Ishikawa (cell line): ENCODE measurements around the gene DEDD2.

ENCODE experiments used
- CEBPB ChIP-seq: IDR thresholded peaks from 2 replicates; pipeline ENCODE4 v1.6.1; 2012
- CREB1 ChIP-seq: IDR thresholded peaks from 2 replicates; pipeline ENCODE4 v1.6.1; 2012; ENCODE audit warnings: low read depth
- EGR1 ChIP-seq: IDR thresholded peaks from 2 replicates; pipeline ENCODE4 v1.6.1; 2012
- EP300 ChIP-seq: IDR thresholded peaks from 2 replicates; pipeline ENCODE4 v1.6.1; 2012; ENCODE audit warnings: borderline replicate concordance
- FOXM1 ChIP-seq: IDR thresholded peaks from 2 replicates; pipeline ENCODE4 v1.6.1; 2012; ENCODE audit warnings: low read depth, borderline replicate concordance
- NFIC ChIP-seq: IDR thresholded peaks from 2 replicates; pipeline ENCODE4 v1.6.1; 2012
- RAD21 ChIP-seq: IDR thresholded peaks from 2 replicates; pipeline ENCODE4 v1.6.1; 2012; ENCODE audit warnings: low read depth
- REST ChIP-seq: IDR thresholded peaks from 2 replicates; pipeline ENCODE4 v1.6.1; 2012; ENCODE audit warnings: low read depth, mild to moderate bottlenecking
- TAF1 ChIP-seq: IDR thresholded peaks from 2 replicates; pipeline ENCODE4 v1.6.1; 2012; ENCODE audit warnings: low read depth, mild to moderate bottlenecking
- TCF12 ChIP-seq: IDR thresholded peaks from 2 replicates; pipeline ENCODE4 v1.6.1; 2012; ENCODE audit warnings: low read depth
- TEAD4 ChIP-seq: IDR thresholded peaks from 2 replicates; pipeline ENCODE4 v1.6.1; 2012
- YY1 ChIP-seq: IDR thresholded peaks from 2 replicates; pipeline ENCODE4 v1.6.1; 2012; ENCODE audit warnings: low read depth
- ZBTB7A ChIP-seq: IDR thresholded peaks from 2 replicates; pipeline ENCODE4 v1.6.1; 2012; ENCODE audit warnings: low read depth
- TF ChIP-seq, protein P1 (sequence below): IDR thresholded peaks from 2 replicates; pipeline ENCODE4 v1.6.1; 2012
- TF ChIP-seq, protein P2 (sequence below): IDR thresholded peaks from 2 replicates; pipeline ENCODE4 v1.6.1; 2012

The DEDD2 gene

DNA sequence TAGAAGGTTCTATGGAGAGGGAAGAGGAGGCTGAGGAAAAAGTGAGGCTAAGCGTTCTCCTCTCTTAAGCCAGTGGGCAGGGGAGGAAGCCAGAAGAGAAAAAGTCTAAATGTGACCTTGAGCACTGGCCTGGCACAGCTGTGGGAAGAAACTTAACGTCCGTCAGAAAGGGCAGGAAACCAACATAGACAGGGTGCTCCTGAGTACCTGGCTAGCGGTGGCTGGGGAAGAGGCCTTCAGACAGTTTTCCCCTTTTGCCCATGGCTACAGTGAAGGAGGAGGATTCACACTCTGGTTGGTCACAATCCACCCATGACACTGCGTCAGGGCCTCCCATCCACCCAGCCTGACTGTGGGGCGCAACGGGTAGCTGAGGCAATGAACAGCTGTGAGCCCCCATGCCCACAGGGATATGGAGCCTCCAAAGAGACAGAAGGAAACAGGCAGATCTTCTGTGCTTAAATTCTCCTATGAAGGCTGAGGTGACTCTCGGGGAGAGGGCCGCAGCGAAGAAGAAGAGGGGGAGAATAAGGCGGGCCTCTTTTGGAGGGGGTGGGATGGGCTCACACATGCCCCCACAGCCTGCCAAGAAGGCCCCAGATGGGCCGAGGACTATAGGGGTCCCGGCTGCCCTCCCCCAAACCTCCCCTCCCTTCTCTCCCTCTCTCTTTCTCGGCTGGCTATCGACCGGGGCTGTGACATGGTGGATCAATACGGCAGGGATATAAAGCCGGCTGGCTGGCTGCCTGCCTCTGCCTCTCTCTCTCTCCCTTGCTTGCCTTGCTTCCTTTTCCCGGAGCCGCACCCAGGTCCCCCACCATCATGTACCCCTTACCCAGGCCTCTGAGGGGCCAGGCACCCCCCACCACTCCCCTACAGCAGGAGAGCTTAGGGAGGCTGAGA lies 65.4 kb downstream of the DEDD2 start:
- TF ChIP-seq RAD21, result no peak
- TF ChIP-seq TAF1, result no peak

DNA sequence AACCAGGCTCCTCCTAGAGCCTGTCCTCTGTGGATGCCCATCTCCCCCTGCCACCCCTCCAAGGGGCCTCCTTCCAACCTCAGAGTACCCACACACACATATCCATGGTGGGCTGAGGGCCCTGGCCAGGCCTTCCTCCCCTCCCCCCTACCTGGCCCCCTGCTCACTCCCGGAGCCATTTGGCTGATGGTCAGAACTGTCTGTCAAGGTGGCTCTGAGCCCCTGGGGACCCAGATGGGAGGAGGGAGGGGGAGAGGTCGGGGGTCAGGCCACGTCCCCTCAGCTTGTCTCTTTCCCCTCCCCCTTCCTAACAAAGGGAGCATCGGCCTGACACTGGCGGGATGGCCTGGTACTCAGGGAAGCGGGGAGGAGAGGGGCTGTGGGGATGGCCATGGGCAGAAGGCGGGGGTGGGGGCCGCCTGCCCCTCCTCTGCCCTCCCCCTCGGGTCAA lies 66.5 kb downstream of the DEDD2 start:
- TF ChIP-seq, protein P1, sequence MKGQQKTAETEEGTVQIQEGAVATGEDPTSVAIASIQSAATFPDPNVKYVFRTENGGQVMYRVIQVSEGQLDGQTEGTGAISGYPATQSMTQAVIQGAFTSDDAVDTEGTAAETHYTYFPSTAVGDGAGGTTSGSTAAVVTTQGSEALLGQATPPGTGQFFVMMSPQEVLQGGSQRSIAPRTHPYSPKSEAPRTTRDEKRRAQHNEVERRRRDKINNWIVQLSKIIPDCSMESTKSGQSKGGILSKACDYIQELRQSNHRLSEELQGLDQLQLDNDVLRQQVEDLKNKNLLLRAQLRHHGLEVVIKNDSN, result no peak
- TF ChIP-seq EP300, result no peak
- no peak for TF ChIP-seq EGR1
- TF ChIP-seq, protein P2, sequence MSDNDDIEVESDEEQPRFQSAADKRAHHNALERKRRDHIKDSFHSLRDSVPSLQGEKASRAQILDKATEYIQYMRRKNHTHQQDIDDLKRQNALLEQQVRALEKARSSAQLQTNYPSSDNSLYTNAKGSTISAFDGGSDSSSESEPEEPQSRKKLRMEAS, result no peak
- no peak for TF ChIP-seq CREB1
- no peak for TF ChIP-seq REST
- no peak for TF ChIP-seq TAF1
- no peak for TF ChIP-seq NFIC
- no peak for TF ChIP-seq RAD21
- TF ChIP-seq TEAD4, result no peak
- no peak for TF ChIP-seq ZBTB7A
- TF ChIP-seq YY1, result no peak
- no peak for TF ChIP-seq CEBPB
- TF ChIP-seq TCF12, result no peak
- TF ChIP-seq FOXM1, result no peak

- TF ChIP-seq, protein P1, result no peak
- no peak for TF ChIP-seq EP300
- no peak for TF ChIP-seq YY1
- TF ChIP-seq RAD21, result no peak
- no peak for TF ChIP-seq ZBTB7A
- TF ChIP-seq FOXM1, result no peak
- TF ChIP-seq TEAD4, result no peak
- TF ChIP-seq TCF12, result no peak
- no peak for TF ChIP-seq TAF1
- TF ChIP-seq EGR1, result no peak
- no peak for TF ChIP-seq NFIC
- TF ChIP-seq, protein P2, result no peak
- no peak for TF ChIP-seq REST
- TF ChIP-seq CEBPB, result no peak
- TF ChIP-seq CREB1, result no peak
Measured at GRCh38 chr19:42150364-42150763, 67.1 kb downstream of the DEDD2 start.

GRCh38 chr19:42149447-42150202 lies 67.9 kb downstream of the DEDD2 start:
- TF ChIP-seq, protein P1, result no peak
- no peak for TF ChIP-seq RAD21
- no peak for TF ChIP-seq TEAD4
- no peak for TF ChIP-seq EP300
- TF ChIP-seq, protein P2, result no peak
- TF ChIP-seq ZBTB7A, result no peak
- no peak for TF ChIP-seq REST
- no peak for TF ChIP-seq YY1
- TF ChIP-seq CREB1, result no peak
- TF ChIP-seq TCF12, result no peak
- TF ChIP-seq CEBPB, result no peak
- no peak for TF ChIP-seq EGR1
- TF ChIP-seq FOXM1, result no peak
- TF ChIP-seq TAF1, result no peak
- no peak for TF ChIP-seq NFIC
